Brain pericyte (primary cell): ENCODE data around the gene SMG7.

ENCODE experiments used
- DNase-seq: peaks from one replicate; pipeline ENCODE4 v3.0.0-alpha.2; 2012; ENCODE audit warnings: low read depth, low spot score

Gene SMG7

DNA sequence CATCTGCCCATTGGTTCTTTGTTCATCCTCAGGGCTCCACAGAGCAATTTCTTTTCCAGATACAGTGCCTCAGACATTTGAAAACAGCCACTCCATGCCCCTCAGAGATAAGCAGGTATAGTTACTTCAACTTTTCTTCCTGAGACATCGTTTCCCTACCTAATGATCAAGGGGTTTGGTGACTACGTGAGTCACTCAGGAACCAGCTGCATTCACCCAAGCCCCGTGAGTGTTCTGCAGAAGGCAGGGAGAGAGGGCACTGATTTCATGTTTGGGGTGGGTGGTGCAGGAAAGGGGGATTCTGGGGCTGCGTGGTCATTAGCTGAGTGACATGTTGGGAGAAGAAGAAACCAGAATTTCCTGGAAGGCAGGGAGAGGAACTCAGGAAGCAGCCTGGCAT is 93.0 kb downstream of the SMG7 start:
- DNase-seq = no peak

DNA sequence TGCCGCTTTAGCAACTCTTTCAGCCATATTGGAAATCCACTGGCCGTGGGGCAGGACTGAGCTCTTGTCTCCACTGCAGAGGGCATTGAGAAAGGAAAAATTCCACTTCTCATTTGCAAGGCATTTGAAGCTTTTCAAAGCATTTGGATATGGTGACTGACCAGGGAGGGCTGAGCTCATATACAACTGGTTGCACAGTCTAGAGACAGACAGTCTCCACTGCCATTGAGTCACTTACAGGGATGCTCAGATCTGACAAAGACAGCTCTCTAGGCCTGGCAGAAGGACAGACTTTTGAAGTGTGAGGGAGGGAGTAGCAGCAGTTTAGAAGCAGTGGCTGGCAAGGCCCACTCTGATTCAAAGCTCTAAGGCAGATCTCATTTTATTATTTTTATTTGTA is 93.7 kb downstream of the SMG7 start:
- no peak for DNase-seq

DNA sequence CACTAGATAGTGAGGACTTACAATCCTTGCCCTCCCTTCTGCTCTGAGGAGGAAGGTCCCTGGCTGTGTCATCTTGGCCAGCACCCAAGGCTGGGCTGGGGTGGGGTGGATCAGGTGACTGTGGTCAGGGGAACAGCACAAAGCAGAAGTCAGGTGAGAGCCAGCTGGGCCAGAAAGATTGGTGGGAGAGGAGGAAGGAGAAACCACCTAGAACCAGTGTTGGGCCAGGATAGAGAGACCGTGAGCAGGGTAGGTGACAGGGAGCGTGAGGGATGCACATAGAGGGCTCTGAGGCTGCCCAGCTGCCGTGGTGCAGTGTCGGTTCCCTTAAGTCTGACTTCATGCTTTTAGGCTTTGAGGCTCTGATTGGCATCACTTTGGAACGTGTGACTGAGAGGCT is 95.3 kb downstream of the SMG7 start:
- no peak for DNase-seq

DNA sequence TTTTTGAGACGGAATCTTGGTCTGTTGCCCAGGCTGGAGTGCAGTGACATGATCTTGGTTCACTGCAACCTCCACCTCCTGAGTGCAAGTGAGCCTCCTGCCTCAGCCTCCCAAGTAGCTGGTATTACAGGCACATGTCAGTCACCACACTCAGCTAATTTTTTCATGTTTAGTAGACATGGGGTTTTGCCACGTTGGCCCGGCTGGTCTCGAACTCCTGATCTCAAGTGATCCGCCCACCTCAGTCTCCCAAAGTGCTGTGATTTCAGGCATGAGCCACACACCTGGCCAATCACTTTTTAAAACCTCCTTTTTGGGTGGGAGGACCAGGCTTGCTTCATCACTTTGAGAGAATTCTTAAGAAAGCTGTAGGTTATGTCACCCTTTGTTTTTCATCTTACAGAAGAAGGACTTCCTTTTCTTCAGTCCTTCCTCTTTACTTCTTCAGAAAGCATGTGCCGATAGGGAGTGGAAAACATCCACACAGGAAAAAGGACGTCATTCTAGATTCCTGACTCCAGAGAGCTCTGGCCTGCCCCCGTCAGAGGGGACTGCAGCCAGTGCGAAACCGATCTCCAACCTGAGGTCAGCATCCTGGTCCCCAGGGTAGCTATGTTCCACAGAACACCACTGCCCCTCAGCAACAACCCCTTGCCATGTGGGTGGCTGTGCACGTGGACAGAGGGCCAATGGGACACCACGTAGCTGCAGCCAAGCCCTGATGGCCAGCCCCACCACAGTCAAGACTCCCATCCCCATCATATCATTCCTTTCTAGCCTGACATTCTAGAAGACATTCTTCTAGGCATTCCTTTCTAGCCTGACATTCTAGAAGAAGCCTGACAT is 96.1 kb downstream of the SMG7 start:
- DNase-seq = no peak

DNA sequence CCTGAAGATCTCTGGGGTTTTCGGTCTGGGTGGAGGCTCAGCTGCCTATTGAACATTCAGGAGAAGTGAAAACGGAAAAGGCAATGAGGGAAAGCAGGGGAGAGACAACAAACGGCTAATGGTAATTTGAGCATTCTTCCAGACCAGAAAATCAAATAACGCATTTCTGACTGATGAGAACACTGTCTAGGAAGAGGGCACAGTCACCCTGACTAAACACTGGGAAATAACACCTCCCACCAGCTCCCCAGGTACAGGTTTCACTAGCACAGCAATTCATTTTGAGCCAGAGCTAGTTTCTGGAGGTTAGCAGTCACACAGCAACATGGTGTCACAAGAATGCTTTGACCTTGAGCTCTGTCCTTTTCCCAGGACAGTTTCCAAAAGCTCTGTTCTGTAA is 96.8 kb downstream of the SMG7 start:
- DNase-seq = no peak

DNA sequence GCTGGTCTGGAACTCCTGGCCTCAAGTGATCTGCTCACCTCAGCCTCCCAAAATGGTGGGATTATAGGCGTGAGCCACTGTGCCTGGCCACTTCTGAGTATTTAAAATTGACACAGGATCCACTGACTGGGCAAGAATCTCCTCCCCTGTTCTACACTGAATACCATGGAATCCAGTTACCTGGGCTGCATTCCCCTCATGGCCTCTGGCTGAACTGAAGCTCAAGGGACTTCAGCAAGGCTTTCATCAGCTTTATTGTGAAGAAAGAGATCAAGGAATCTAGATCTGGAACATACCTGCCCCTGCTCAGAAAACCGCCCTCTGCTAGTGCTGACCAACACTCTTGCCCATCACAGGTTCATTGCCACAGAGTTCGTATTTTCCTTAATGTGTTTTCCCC is 97.5 kb downstream of the SMG7 start:
- DNase-seq = no peak

DNA sequence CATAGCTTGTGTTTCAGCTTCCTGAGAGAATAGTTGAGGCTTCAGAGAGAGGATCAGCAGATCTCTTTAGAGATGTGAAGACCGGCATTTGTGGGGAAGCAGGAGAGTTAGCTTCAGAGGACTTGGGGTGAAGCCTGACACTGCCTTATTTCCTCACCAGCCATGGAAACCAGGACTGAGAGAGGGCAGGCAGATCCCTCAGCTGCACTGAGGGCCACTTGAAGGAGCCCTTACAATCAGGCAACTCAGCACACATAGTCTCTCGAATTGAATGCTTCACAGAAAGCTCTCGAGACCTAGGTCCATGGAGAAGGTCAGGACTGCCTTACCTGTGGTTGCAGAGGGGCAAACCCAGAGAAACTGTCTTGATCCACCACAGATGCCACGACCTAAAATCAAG is 98.2 kb downstream of the SMG7 start:
- no peak for DNase-seq

DNA sequence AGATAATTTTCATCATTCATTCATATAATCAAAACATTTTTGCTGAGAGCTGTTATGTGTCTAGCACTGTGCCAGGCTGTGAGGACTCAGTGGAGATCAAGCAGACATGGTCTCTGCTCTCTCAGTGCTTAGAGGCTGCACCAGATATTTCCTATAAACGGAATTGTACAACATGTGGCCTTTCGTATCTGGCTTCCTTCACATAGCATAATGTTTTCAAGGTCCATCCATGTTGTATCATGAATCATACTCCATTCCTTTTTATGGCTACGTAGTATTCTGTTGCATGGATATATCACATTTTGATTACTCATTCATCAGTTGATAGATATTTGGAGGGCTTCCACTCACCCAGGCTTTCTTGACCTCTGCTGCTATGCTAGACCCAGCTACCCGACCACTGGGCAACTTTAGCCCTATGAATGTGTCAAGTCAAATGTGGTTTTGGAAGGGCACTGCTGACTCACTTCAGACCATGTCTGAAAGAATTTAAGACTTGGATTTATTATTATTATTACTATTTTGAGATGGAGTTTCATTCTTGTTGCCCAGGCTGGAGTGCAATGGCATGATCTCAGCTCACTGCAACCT is 99.5 kb downstream of the SMG7 start:
- no peak for DNase-seq

DNA sequence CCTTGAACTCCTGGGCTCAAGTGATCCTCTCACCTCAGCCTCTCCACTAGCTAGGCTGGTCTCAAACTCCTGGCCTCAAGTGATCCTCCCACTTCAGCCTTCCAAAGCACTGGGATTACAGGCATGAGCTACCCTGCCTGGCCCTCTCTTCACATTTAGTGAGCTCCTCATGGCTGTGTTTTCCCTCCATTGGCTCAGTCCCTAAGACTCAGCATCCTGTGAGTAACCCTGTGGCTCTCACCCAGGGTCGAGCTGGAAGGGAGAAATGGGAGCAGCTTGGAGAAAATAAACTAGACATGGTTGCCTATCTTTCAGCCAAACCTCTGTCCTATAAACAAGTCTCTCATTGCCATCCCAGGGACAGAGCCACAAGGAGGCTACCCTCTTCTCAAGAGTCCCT is 100.4 kb downstream of the SMG7 start:
- no peak for DNase-seq

DNA sequence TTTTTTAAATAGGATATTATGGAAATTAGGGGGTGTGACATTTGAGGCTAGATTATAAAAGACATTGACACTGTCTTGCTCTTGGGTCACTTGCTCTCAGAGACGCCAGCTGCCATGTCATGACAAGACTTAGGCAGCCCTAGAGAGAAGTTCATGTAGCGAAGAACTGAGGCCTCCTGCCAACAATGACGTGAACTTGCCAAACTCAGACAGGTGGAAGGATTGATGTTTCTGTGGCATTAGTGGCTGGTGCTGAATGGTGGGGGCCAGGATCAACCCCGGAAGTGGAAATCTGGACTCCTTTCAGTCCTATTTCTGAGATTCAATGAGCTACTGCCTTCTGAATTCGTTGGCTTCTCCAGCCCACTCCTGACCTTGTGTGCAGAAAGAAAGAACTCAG is 103.3 kb downstream of the SMG7 start:
- DNase-seq = no peak

DNA sequence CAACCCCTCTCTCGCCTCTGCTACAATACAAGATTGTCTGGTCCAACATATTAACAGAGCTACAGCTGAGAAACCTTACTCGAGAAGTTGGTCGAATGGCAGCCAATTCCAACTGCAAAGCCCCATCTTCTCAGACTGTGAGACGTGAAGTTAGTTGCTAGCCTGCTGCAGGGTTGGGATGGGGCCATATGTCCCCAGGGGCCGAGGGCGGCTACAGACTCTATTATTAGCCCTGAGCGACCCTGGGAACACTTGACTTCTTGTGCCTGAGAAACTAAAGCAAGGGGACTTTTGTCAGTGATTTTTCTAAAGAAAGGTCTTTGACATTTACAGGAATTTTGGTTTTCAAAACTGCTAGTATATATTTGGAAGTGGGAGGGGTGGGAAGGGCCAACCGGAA is 104.2 kb downstream of the SMG7 start:
- DNase-seq = no peak

DNA sequence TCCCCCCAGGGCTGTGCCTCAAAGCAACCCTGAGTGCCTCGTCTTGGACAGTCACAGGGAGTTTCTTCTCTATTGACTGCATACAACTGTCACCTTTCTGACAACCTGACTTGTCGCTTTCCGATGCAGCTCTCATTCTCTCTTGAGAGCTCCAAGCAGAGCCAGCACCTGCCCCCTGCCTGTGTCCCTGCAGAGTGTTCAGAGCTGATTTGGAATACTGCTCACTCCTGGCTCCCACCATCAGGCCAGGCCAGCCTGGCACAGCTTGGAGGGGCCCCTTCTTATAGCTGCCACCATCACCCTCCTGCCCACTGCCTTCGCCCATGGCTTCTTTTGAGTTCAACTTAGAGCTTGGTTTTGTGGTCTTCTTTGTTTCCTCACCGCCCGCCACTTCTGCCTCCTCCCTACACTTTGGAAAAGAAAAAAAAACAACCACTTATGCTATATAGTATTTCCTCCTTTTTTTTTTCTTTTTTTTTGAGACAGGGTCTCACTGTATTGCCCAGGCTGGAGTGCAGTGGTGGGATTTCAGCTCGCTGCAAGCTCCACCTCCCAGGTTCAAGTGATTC is 105.7 kb downstream of the SMG7 start:
- DNase-seq = no peak

DNA sequence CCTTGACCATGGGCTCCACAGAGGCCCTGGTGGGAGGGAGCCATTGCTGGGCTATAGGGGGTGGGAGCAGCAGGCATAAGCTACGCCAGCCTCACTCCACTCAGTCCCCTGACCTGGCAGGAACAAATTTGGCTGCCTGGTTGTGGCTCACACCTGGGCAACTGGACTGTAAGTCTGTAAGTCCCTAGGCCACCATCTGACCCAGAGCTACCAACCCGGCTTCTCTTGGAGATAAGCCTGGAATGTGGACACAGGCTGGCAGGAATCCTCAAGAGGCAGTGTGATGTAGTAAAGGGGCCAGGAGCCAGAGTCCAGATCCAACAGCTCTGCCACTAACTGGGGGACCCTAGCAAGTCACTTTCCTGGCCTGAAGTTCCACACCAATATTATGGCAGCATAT is 106.6 kb downstream of the SMG7 start:
- no peak for DNase-seq

DNA sequence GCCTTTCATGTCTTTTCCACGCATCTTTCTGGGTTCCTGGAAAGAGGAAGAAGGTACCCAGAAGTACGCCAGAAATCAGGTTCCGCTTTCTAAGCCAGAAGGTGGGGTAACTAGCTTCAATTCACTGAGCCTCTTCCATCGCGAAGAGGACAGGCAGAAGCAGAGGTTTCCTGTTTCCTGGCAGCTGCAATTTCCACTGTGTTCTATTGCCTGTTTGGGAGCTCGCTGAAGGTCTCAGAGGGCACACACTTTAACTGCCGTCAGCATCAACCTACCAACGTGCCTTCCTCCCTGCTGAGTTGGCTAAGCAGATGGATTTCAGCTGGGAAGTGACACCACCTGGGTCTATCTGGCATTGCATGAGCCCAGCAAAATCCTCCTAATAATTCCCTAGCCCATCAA is 108.0 kb downstream of the SMG7 start:
- DNase-seq = no peak

DNA sequence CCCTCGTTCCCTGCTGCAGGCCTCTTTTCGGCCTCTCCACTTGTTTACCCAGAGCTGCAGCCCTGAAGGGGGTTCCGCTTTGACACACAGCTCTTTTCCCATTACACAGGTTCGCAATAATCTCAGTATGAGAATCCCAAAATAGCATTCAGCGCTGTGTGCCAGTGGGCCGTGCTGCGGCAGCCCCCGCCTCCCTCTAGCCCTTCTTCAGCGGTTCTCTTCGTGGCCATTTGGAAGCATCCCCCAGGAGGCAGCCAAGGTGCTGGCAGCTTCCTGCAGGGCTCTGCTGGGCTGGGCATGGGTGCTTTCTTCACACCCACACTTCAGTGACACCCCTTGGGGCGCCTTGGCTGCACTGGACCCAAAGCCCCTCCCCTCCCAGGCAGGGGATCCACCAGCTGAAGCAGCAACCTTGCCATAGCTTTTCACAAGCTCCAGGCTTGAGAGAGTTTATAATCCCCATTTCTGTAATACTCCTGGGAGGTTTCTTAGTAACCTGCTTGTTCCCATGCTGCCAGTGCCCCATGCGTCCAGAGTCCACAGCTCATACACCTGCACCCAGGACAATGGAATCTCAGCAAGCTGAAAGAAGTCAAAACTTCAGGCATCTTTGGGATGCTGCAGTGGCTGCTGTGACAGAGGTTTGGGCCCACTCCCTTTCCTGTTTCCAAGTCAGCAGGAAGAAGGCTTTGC is 109.9 kb downstream of the SMG7 start:
- no peak for DNase-seq

DNA sequence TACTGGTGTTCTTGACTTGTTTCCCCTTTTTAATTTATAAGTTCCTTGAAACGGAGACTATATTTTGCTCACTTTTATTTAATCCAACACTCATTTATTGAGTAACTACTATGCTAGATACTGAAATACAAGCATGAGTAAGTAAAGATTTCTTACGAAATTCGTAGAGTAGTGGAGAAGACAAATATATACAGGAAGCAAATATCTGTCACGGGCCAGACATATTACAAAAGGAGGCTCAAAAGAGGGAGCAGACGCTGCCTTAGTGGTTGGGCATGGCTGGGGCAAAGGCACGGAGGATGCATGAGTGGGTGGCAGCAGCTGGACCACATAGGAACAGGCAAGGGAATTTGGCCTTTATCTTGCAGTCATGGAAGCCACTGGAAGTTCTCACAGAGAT is 111.2 kb downstream of the SMG7 start:
- DNase-seq = no peak

DNA sequence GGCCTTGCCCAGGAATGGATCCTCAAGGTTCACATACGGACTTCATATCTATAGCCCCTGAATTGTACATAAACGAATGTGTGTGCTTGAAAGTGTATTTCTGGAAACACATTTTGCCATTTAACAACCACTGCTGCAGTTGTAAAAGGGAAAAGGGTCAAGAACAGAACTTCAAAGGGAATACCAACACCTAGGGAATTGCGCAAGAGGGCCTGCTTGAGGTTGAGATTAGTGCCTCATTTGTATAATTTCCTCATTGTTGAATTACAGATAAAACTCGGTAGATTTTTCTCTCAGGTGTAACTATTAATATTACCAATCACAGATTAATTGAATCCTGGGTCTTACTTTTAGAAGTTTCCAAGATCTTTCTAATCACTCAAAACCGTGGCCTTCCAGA is 111.8 kb downstream of the SMG7 start:
- DNase-seq = no peak

DNA sequence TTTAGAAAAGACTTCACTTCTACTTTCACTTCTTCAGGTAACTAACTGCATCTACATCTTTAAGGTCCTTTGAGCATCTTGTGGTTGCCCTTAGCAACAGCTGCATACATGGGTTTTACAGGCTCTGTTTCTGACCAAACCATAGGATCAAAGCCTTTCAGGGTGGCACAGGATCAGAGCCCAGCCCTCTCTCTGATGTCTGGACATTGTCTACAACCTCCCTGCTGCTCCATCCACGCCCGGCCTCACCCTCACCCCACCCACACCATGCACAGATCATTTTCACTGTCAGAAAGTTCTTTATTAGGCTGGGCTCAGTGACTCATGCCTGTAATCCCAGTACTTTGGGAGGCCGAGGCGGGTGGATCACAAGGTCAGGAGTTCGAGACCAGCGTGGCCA is 112.7 kb downstream of the SMG7 start:
- no peak for DNase-seq

DNA sequence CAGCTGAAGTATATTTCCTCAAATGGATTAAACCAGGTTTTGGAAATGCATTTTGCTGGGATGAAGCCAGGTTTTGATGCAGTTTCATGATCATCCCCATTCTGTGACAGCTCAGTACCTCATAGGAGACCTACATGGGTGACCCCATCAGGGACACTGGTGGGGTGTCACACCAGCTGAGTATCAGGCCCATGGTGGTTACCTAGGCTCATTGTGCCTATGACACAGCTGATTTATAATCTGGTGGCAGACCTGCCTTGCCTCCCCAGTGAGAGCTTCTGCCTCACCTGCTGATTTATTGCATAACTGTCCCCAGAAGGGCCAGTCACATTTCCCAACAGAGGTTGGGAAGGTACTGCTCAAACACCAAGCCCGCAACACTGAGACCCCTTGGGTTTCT is 114.2 kb downstream of the SMG7 start:
- no peak for DNase-seq

DNA sequence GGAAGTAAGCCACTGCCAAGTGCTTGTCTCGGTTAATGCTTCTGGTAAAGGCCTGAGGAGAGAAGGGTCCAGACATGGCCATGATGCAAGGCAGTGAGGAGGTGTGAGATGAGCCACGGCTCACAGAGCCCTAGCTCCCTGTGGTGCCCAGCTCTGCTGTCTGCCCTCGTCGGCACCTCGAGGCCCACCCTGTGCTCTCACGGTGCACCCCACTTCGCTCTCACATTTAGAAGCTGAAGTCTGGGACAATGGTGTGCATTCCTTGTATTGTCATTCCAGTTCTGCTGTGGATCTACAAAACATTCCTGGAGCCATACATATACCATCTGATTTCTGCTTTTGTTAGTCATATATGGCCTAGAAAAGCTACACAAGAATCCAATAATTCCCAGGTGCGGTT is 114.6 kb downstream of the SMG7 start:
- DNase-seq = no peak

DNA sequence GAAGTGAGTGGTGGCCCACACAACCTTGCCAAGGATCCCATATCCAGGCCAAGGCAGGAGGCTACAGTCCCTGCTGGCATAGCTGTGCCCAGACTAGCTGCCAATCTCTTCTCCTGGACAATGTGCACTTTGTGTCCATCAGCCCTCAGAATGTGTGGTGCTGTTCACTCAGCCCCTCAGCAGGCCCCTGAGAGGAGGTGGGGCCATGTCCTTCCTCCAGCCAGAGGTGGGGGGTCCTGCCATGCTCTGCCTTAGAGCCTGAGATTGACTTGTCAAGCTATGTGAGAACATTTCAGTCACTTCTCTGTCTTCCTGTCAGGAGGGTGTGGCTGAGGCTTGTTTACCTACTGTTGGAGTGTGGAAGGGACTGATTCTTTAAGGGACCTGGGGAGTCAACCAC is 116.5 kb downstream of the SMG7 start:
- DNase-seq = no peak

DNA sequence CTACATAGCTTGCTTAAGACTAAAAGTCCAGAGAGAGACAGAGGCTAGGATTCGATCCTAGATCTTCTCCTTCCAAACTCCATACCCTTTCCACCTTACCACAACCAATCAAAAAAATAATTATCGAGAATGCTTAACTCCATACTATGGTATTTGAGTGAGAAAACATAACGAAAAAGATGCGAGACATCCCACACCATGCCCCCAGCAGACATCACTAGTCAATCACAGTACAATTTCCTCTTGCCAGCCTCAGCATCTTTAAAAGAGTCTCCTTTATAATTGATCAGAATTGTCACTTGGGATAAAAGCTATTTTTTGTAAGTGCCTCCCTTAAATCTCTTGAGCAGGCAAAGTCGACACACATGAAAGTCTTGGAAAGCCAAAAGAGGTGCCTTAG is 117.1 kb downstream of the SMG7 start:
- DNase-seq = no peak

DNA sequence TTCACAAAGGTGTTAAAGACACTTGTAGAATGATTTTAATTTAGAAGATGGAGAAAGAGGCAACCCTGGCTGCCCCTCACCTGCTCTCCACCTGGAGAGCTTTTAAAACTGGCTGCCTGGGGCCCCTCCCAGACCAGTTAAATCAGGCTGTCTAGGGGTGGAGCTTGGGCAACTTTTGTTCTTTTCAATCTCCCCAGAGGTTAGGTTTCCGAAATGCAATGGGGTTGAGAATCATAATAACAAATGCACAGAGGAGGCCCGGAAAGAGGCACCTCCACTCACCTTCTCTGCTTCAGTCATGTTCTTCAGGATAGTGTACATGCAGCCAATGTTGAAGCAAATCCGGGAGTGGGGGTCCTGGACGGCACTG is 117.6 kb downstream of the SMG7 start:
- no peak for DNase-seq
